ENCODE results near the gene NPRL2.

NPRL2 gene

DNA sequence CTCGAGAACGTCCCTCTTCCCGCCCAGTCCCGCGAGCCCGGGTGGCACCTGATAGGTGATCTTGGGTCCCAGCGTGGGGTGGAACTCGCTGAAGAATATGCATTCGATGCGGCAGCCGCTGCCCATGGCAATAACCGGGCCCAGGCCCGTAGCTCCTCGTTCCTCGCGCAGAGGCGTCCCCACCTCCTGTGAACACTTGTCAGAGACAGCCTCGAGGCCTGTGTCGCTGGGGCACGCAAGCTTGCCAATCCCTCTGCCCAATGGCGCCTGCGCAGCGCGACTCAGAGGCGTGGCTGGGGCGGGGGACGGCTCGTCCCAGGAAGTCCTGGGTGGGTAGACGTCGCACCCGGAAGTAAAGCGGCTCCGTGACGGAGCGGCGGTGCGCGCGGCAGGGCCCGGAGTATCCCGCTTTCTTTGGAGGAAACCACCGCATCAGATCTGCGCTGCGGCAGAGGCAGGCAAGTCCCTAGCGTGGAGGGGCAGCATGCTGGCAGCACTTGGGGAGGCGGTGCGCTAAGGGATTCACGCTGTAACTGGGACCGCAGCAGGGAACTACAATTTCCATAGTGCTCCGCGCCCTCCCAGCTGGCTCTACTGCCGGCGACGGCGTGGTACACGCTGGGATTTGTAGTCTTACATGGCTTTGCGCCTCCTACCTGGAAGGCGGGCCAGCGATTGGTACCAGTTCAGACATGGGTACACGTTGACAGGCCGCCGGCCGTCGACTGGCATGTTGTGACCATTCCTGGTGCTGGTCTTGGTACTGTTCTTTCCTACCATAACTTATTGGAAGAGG lies at the start of gene NPRL2, which contains the start of gene CYB561D2:
NPRL2 (minus strand) TSS at position 249 of the 796 bp plus-strand sequence; CDS start at position 126, 123 bp downstream.
CYB561D2 (plus strand) TSS at position 336 of the 796 bp plus-strand sequence. CDS start 572 bp downstream, outside the sequence.
- peak; percentile 97 to 99 for DNase-seq (ENCODE audit: low read depth in 2 of 2, low spot score in 1 of 2)

DNA sequence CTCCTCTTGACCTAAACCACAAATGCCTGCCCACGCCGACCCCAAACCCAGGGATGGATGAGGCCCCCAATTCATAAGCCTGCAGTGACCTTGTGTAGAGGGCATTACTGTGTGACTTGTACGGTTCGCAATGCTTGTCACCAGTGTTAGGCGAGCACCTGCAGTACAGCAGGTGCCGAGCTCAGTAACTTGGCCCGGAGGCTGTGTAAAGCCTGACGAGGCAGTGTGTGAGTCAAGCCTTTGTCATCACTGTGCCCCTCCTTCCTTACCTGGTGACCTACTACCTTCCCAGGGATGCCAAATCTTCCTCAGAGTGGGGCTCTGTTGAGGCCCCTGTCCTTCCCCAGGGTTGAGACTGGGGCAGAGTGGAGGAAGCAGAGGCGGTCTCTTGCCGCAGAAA lies 45.9 kb upstream of the NPRL2 start:
- DNase-seq (ENCODE audit: low read depth in 2 of 2, low spot score in 1 of 2) = no peak

DNA sequence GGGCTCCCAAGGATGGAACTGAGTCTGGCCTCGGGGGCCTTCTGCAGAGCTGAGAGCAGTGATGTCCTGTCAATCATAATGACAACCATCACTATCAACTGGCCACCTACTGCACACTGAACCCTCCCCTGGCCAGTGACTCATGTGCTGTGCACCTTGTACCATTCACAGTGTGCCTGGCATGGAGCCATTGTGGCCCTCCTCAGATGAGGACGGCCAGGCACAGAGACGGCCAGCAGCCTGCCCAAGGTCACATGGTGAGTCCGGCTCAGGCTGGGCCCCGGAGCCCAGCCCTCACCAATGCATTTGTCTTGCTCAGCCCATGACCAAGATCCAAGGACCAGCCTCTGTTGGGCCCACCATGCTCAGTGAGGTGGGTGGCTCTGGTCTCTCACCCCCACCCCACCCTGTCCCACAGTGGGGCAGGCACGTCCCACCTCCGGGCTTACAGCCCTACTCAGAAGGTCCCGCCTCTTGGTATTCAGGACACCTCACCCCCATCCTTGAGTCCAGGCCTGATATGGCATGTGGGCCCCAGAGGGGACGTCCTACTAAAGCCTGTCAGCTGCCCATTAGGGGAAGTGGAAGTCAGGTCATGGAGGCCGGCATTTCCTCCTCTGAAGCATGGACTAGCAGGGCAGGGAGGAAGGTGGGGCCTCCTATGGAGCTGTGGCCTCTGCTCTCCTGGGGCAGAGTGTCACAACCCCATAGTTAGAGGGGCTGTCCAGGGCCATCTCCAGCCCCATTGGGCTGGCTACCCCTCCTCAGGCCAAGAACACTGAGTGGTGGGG lies 44.7 kb upstream of the NPRL2 start:
- no peak for DNase-seq (ENCODE audit: low read depth in 2 of 2, low spot score in 1 of 2)

DNA sequence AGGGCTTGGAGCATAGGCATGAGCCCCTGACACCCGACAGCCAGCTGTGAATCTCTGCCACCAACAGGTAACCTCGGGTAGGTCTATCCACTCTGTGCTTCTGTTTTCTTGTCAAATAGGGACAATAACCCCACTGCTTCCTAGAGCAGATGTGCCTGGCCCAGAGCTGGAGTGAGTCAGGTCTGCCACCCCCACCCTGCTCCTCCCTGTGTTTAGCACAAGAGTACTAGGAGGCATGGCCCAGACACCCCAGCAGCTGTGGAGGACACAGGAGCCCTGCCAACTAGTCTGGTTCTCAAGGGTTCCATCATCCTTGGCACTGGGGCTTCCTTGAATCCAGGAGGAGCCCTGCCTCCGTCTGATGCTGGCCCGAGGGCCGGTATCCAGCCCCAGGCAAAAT lies 42.5 kb upstream of the NPRL2 start:
- no peak for DNase-seq (ENCODE audit: low read depth in 2 of 2, low spot score in 1 of 2)

DNA sequence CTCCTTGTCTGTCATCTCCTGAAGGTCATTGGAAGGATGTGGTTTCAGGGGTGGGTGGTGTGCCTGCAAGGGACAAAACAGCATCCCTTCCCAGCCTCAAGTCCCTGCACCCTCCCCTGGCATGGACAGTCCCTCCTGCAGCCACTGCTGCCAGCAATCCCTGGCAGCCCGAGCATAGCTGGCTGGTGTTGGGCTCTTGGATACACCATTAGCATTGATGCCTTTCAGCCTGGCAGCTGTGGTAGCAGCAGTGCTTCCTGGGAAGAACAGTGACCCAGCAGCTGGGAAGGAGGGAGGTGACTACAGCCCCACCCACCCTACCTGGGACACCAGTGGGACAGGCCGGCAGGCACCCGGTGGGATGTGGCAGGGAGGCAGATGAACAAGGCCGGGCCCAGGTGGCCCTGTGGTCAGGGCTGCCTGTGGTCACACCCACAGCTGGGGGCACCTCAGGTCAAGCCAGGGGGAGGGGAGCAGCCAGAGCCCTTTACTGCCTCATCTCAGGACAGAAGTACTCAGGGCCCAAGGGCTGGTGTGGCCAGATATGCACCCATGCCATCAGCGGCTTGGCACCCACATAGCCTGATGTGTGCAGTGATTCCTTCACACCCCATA lies 41.6 kb upstream of the NPRL2 start:
- DNase-seq (ENCODE audit: low read depth in 2 of 2, low spot score in 1 of 2) = no peak

DNA sequence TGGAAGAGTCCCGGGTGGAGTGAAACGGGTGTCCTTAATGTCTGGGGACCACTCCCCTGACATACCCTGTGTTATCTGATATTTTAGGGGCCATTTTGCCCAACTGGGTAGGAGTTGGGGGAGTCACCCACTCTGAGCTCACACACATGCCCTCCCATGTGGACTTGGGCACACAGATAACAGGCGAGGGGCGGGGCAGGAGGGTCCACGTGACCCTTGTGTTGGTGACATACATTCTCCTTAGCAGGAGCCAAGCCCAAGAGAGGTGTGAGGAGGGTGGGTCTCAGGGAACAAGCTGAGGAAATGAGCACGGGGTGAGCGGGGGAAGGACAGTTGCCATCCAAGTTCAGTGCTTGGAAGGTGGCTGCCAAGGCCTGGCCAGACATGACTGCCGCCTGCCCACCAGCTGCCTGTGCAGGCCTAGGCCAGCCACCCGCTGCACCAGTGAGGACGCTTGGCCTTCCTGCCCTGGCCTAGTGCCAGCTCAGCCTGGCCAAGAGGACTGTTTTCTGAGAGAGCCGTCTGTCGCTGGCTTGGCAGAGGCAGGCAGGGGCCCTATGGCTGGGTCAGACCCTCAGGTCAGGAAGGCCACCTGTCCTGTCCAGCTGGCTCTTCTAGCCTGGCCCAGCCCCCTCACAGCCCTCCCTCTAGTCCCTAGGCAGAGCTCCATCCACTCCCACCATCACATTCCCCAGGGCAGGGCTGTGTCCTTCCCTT lies 40.1 kb upstream of the NPRL2 start:
- no peak for DNase-seq (ENCODE audit: low read depth in 2 of 2, low spot score in 1 of 2)

DNA sequence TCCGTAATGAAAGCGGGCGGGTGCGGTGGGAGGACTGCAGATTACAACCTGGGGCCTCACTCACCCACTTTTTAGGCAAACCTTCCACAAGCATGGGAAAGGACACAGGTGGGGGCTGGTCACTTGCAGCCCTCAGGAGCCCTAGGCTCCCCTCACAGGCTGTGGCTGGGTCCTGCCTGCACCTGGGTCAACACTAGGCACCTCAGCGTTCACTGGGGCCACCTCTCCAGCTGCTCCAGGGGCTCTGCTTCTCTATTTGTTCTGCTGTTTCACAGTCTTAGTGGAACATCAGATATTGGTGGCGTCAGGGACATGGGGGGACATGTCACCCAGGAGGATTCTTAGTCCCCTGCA lies 38.8 kb upstream of the NPRL2 start:
- no peak for DNase-seq (ENCODE audit: low read depth in 2 of 2, low spot score in 1 of 2)

DNA sequence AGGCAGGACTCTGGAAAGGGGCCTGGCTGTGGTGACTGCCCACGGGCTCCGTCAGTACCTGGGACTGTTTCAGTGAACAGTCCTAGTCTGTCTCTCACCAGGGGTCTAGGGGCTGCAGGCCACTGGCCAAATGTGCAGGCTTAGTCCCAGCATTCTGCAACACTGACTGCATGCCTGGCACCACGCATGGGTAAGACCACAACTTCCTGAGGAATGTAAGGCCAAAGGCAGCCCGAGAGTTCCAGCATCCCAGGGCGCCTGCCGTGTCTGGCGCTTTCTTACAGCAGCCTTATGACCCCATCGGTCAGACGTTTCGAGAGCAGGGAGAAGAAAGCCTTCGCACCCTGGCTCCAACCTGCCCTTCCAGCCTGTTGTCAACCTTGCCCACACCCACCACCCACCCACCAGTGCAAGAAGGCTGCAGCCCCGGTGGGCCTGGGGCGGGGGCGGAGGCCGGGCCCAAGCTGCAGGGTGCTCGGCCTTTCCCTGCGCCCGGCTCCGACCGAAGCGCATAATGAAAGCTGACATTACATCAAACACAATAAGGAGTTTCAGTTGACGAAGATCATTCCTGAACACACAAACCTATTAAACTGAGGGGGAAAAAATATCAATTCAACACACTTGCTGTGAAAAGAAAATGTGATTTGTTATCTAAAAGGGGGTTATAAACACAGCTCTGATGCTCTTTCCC lies 38.3 kb upstream of the NPRL2 start:
- no peak for DNase-seq (ENCODE audit: low read depth in 2 of 2, low spot score in 1 of 2)

DNA sequence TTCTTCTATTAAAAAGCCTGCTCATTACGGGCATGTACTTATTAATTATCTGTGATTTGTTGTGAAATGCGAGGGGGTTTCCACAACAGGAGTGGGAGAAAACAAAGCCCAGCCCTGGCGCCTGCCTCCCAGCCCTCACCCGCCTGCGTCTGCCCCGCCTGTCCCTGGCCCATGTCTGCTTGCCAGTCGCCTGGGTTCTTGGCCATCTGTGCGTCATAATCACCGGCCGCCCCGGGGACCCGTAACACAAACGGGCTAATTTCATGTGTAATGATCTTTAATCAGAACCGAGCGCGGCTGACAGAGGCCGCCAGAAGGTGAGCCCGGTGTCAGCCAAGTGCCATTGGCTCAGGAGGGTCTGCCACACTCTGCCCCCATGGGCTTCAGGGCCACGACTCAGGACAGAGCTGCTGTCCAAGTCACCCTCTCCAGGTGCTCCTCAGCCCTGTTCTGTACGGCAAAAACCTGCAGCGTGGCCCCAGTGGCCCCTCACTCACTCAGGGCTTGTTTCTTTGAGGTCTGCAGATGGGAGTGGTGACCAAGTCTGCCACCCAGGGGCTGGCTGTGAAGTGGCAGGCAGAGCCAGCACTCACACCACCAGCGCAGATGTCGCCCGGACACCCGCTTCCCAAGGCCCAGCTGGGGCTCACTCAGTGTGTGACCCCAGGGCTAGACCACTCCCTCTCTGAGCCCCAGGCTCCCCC lies 37.6 kb upstream of the NPRL2 start:
- no peak for DNase-seq (ENCODE audit: low read depth in 2 of 2, low spot score in 1 of 2)

DNA sequence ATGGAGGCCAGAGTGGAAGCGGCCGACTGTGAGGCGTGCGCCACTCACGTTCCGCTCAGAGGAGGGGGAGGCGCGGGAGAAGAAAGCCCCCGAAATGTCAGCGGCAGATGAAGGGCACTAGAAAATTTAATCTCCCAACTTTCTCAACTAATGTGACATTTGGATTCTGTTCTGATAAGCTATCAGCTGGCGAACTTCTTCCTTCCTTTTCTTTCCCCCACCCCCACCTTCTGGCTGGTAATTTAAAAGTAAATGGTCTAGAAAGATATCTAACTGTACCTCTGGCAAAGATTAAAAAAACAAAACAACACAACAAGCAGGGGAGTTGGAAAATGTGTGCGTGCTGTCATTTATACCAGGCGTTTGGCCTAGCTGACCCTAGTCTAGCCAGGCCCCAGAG lies 35.2 kb upstream of the NPRL2 start:
- no peak for DNase-seq (ENCODE audit: low read depth in 2 of 2, low spot score in 1 of 2)

DNA sequence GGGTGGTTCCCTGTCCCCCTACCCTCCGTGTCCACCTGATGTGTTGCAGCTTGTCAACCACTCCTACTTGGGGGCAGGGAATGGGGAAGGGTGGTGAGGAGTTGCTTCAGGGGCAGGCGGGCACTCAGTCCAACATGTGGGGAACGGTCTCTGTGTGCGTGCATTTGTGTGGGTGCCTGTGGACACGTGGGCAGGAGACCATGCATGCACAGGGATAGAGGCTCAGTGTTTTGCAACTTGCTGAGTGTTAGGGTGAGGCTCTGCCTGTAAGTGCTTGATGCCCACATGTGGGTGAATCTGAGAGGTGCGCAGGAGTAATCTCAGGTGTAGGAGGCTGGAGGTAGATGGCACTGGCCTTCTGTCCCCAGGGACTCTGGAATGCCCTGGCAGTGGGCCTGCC lies 33.2 kb upstream of the NPRL2 start:
- no peak for DNase-seq (ENCODE audit: low read depth in 2 of 2, low spot score in 1 of 2)

DNA sequence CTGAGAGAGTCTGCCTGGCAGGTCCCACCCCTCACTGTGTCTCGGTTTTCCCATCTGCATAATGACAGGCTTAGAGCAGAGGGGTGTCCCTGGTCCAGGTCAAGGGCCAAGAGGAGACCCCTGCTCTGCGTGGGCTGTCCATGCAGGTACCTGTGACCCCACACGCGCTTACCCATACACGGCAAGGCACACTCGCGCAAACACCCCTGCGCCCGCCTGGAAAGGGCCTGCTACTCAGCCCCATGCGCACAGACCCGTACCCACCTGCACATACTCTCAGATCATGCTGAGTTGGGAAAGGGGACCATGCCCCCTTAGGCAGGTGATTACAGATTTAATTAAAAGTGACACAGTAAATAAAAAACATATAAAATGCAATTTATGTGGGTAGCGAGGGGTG lies 32.1 kb upstream of the NPRL2 start:
- DNase-seq (ENCODE audit: low read depth in 2 of 2, low spot score in 1 of 2) = no peak

DNA sequence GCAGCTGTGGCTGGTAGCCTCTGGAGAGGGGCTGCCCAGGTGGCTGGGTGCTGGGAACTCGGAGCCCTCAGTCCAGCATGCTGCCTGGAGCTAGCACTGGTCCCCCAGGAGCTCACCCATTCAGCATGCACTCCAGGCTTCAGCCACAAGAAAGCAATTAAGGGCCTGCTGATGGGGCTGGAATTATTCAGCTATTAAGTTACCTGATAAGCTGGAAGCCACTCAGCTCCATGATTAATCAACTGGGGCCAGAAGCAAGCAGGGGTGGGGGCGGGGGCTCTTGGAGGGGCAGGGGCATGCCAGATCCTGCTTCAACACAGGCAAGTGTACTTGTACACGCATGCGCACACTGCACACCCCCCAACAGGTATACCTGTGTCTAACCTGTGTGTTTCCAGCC lies 30.8 kb upstream of the NPRL2 start:
- no peak for DNase-seq (ENCODE audit: low read depth in 2 of 2, low spot score in 1 of 2)

DNA sequence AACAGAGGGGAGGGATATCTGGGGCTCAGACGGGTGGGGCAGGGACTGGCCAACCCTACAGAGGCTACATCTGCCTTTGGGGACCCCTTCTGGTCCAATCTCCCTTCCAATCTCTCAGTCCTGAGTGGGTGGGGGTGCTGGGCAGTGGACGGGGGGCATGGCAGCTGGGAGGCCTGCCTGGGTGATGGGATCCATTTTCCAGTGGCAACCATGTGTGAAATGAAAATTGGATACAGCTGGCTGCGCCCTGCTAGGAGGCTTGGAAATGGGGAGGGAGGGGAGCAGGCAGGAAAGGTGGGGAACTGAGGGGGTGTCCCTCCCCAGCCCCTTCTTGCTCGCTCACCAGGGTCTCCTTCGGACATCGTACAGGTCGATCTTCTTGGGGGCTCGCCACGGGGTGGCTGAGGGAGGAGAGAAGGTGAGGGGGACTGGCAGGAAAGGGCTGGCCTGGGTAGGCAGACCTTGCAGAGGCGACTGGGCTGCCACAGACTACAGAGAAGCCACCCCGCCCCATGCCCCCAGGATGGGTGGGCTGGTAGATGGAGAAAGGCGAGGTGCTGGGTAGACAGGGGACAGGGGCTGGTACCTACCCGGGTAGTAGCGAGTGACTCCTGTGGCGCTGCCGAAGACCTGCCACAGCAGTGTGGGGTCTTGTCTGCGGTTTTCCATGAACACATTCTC lies 30.0 kb upstream of the NPRL2 start:
- no peak for DNase-seq (ENCODE audit: low read depth in 2 of 2, low spot score in 1 of 2)

DNA sequence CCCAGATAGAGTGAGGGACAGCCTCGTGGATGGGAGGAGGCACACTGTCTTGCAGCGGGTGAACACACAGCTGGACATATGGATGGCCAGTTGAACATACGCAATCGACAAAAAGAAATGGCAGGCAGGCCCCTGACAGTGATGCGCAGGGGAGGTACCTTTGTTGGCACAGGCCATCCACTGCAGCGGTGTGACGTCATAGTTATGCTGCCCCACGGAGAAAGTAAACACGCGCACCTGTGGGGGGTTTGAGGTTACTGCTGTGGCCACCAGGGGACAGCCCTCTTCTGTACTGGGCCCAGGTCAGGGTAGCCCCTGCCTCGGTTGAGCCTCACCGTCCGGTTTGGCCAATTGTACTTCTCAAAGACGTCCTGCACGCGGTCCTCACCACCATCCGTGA lies 28.2 kb upstream of the NPRL2 start:
- no peak for DNase-seq (ENCODE audit: low read depth in 2 of 2, low spot score in 1 of 2)

DNA sequence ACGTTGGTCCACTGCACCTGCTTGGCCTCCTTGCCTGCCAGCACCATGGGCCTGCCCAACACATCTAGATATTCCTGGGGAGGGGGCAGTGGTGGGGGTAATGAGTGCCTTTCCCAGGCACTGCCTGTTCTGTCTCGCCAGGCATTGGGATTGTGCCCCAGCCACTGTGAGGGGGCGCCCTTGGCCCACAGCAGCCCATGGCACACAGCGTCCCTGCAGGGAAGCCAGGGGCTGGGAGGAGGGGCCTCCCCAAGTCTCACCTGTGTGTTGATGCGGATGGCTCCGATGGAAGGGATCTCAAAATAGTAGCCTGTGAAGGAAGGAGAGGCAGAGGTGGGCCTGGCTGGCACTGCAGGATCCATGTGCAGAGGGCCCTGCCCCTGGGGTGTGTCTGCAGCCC lies 27.4 kb upstream of the NPRL2 start:
- DNase-seq (ENCODE audit: low read depth in 2 of 2, low spot score in 1 of 2) = no peak

DNA sequence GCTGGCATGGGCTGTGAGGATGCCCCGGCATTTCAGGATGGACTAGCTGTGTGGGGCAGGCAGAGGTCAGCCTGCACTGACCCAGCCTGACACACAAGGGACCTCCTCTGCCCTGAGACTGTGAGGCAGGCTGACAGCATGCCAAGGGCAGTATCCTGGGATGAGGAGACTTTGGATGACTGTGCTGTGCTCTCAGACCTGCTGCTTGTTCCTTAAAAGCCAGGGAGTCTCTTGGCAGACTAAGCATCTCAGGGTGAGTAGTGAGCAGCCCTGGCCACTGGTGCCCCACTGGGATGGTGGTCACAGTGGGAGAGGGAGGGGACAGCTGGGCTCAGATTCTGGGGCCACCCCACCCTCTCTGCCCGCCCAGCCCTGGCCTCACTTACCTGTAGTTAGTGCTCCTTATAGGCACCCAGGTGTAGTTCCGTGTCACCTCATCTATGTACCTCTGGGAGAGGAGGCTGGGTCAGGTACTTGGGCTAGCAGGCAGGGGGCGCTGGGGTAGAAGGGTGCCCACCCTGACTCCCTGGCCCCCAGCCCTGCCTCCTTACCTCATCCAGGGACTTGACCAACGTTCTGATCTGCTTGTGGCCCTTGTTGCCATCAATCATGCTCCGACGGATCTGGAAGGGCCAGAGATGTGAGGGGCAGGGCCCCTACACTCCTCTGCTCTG lies 24.8 kb upstream of the NPRL2 start:
- no peak for DNase-seq (ENCODE audit: low read depth in 2 of 2, low spot score in 1 of 2)

DNA sequence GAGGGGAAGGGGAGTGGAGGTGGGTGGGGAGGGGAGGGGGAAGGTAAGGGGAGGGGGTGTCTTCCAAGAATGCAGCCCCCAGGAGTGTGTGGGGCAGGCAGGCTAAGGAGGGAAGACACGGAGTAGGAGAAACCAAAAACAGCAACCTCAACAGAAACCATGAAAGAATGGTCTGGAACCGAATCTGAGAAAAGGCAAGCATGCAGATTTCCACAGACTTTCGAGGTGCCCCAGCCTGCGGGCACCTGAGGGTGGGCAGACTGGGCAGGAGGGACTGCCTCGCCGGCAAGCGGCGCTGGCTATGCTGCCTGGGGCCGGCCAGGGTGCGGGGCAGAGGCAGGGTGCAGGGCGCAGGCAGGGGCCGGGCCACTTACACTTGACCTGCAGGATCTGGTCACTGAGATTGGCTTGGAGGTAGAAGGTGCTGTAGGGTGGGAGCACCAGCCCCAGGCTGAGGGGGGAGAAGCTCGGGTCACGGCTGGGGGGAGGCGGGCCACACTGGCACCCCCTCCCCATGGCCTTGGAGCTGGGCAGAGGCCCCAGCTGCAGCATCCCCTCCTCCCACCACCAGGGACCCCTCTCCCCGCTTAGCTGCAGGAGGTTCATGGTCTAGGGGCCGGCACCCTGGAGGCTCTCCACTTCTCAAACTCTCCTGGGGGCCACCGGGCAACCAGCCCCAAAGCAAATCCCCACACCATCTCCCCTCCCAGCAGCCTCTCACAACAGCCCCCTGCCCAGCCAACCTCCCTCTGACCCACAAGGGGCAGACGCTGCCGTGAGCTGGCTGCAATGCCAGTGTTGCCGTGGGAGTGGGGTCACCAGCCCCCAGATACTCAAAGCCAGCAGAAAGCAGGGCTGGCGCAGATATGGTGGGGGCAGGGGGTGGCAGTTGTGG lies 24.0 kb upstream of the NPRL2 start:
- no peak for DNase-seq (ENCODE audit: low read depth in 2 of 2, low spot score in 1 of 2)

Data from stimulated activated CD8-positive, alpha-beta memory T cell treated with anti-CD3 and anti-CD28 coated beads, Interleukin-4, amount 100 ng/mL, for 1 hour (primary cell).